Measurements from ENCODE around the gene MOB3B. TPM values are rescaled to one million over a fixed set of nuclear protein-coding genes. Genes with fewer than 3 reads are reported as not detected.

Gene MOB3B
- polyA plus RNA-seq, 1 of the 3 experiments (the other 2 are of a cell fraction) = 0.90 TPM

- TF ChIP-seq RFX5 (IDR thresholded peaks at IDR 0.05; ENCODE audit: low read length) = no peak
- peak; percentile 70 for TF ChIP-seq TCF12 (IDR thresholded peaks at IDR 0.05)
- TF ChIP-seq GATA2 (CRISPR knock-in tag; IDR thresholded peaks at IDR 0.05) = no peak
- 0 out of 2 replicates have a peak, but pooled peaks have one; percentile 9 for TF ChIP-seq NFIC (IDR thresholded peaks at IDR 0.05; ENCODE audit: borderline replicate concordance)
- ChIA-PET CTCF (interaction anchor here (1.2 to 2.2 kb wide), 2 partner anchors 15 to 16 kb away, joined by 3 to 7 read pairs; no protein-coding TSS in a partner anchor), POLR2A (no interaction called here)
- Histone ChIP-seq H3K4me3 (ENCODE audit: low read depth in 2 of 2, low read length in 1 of 2) (no peak overlapping the region), H3K79me2 (ENCODE audit: insufficient read depth) (no peaks in the 10 kb centered on the region), H3K36me3 (replicated peaks in 1 of 2; ENCODE audit: control insufficient read depth in 1 of 2, insufficient read depth in 2 of 2, low read length in 1 of 2) (no peaks in the 10 kb centered on the region), H4K20me1 (ENCODE audit: insufficient read depth) (no peaks in the 10 kb centered on the region), H3K4me1 (ENCODE audit: control insufficient read depth in 1 of 2, insufficient read depth in 2 of 2, low read depth in 1 of 2, low read length in 1 of 2) (peaks cover 0 to 9% of the 10 kb centered on the region in 2 experiments; a peak in 2 of 4 replicates), H3K9ac (no peak overlapping the region), H3F3A (replicated peaks; ENCODE audit: insufficient read depth) (no peaks in the 10 kb centered on the region), H3K9me2 (no peaks in the 10 kb centered on the region), H2AFZ (ENCODE audit: low read depth) (no peak overlapping the region), H3K27ac (ENCODE audit: low read depth in 2 of 2, low read length in 1 of 2) (no peak overlapping the region), H3K9me3 (no peaks in the 10 kb centered on the region), H3K4me2 (no peak overlapping the region), H3K27me3 (ENCODE audit: insufficient read depth) (no peaks in the 10 kb centered on the region)
- 46% methylated on average over 6 of the region's 7 CpGs for WGBS (ENCODE audit: low lambda C conversion rate)
- DNase-seq = no peak
Measured at GRCh38 chr9:27368316-27368985, 161.2 kb downstream of the MOB3B start.

- no peak for DNase-seq
- no peaks in the 10 kb centered on the region for H3K79me2 ChIP-seq (ENCODE audit: insufficient read depth)
- WGBS (ENCODE audit: low lambda C conversion rate) = 65% methylated on average over 3 of the region's 3 CpGs
- no peak overlapping the region for H3K4me3 ChIP-seq (ENCODE audit: low read depth in 2 of 2, low read length in 1 of 2)
- H3K27ac ChIP-seq (ENCODE audit: low read depth in 2 of 2, low read length in 1 of 2) = no peak overlapping the region
- H3K4me2 ChIP-seq = no peak overlapping the region
- no peaks in the 10 kb centered on the region for H3K27me3 ChIP-seq (ENCODE audit: insufficient read depth)
- no peaks in the 10 kb centered on the region for H3K36me3 ChIP-seq (replicated peaks in 1 of 2; ENCODE audit: control insufficient read depth in 1 of 2, insufficient read depth in 2 of 2, low read length in 1 of 2)
- no peaks in the 10 kb centered on the region for H3K9me3 ChIP-seq
- no peaks in the 10 kb centered on the region for H3F3A ChIP-seq (replicated peaks; ENCODE audit: insufficient read depth)
- H3K9ac ChIP-seq = no peak overlapping the region
- CTCF ChIA-PET = interaction anchor here (1.2 to 2.2 kb wide), 2 partner anchors 14 to 17 kb away, joined by 3 to 7 read pairs; no protein-coding TSS in a partner anchor
- no peak for TF ChIP-seq YY1 (IDR thresholded peaks at IDR 0.05; ENCODE audit: low read depth)
- no peak for TF ChIP-seq MEF2A (IDR thresholded peaks at IDR 0.05; ENCODE audit: borderline replicate concordance, low read depth)
- no peak for TF ChIP-seq ELF1 (IDR thresholded peaks at IDR 0.05)
- TF ChIP-seq GABPA (IDR thresholded peaks at IDR 0.05; ENCODE audit: low read depth) = no peak
- no peak for TF ChIP-seq TEAD4 (IDR thresholded peaks at IDR 0.05; ENCODE audit: borderline replicate concordance, insufficient read depth)
- TF ChIP-seq, protein P1, sequence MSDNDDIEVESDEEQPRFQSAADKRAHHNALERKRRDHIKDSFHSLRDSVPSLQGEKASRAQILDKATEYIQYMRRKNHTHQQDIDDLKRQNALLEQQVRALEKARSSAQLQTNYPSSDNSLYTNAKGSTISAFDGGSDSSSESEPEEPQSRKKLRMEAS (IDR thresholded peaks at IDR 0.05; ENCODE audit: low read depth) = no peak
- TF ChIP-seq CTCF (IDR thresholded peaks at IDR 0.05) = no peak
- TF ChIP-seq FOXM1 (IDR thresholded peaks at IDR 0.05; ENCODE audit: low read depth) = no peak
- no peak for TF ChIP-seq SMC3 (IDR thresholded peaks at IDR 0.05; ENCODE audit: low read depth, low read length)
- no peak for TF ChIP-seq MXI1 (IDR thresholded peaks at IDR 0.05; ENCODE audit: low read depth, low read length)
- TF ChIP-seq, protein P2, sequence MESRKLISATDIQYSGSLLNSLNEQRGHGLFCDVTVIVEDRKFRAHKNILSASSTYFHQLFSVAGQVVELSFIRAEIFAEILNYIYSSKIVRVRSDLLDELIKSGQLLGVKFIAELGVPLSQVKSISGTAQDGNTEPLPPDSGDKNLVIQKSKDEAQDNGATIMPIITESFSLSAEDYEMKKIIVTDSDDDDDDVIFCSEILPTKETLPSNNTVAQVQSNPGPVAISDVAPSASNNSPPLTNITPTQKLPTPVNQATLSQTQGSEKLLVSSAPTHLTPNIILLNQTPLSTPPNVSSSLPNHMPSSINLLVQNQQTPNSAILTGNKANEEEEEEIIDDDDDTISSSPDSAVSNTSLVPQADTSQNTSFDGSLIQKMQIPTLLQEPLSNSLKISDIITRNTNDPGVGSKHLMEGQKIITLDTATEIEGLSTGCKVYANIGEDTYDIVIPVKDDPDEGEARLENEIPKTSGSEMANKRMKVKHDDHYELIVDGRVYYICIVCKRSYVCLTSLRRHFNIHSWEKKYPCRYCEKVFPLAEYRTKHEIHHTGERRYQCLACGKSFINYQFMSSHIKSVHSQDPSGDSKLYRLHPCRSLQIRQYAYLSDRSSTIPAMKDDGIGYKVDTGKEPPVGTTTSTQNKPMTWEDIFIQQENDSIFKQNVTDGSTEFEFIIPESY (IDR thresholded peaks at IDR 0.05; ENCODE audit: borderline replicate concordance, low read depth) = no peak
- no peaks in the 10 kb centered on the region for H4K20me1 ChIP-seq (ENCODE audit: insufficient read depth)
- H2AFZ ChIP-seq (ENCODE audit: low read depth) = no peak overlapping the region
- peaks cover 0 to 9% of the 10 kb centered on the region in 2 experiments; a peak in 2 of 4 replicates for H3K4me1 ChIP-seq (ENCODE audit: control insufficient read depth in 1 of 2, insufficient read depth in 2 of 2, low read depth in 1 of 2, low read length in 1 of 2)
- POLR2A ChIA-PET = no interaction called here
- H3K9me2 ChIP-seq = no peaks in the 10 kb centered on the region
Measured at GRCh38 chr9:27367921-27368315, 161.7 kb downstream of the MOB3B start.
